NK-92 (cell line): Measurements from ENCODE around the gene CDC14A.
"Not testable (repeated sequence)": the region's sequence is repeated elsewhere in the genome, so short reads cannot be mapped to it uniquely, and the experiment has no call there.

Experiments used
- DNase-seq: peaks from one replicate; lab custom pipeline; 2025; ENCODE audit not compliant: unreplicated experiment; lab: John Stamatoyannopoulos, UW

The CDC14A gene

GRCh38 chr1:100397681-100398080 lies 45.4 kb downstream of the CDC14A start:
- no peak for DNase-seq

- no peak for DNase-seq
These were observed 46.3 kb downstream of the CDC14A start for GRCh38 chr1:100398648-100399047.

- DNase-seq = no peak
These were observed 48.1 kb downstream of the CDC14A start for GRCh38 chr1:100400404-100400803.

DNA sequence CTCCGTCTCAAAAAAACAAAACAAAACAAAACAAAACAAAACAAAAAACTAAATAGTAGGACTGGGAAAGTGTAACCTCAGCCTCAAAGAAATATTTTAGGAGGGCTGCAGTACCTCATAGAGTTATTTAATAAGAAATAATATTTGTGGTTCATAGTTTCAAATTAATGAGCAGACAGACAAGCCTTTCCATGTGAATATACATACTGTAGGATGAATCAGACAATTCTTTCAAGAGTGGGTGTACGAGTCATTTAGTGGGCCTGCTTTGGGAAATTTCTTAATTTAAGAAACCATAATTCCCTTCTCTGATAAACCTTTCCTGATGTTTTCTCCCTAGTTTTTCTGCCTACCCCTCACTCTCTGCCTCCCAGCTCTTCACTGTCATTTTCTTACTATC lies 52.5 kb downstream of the CDC14A start:
- no peak for DNase-seq

GRCh38 chr1:100405902-100406301 lies 53.6 kb downstream of the CDC14A start:
- not testable (repeated sequence) for DNase-seq

DNA sequence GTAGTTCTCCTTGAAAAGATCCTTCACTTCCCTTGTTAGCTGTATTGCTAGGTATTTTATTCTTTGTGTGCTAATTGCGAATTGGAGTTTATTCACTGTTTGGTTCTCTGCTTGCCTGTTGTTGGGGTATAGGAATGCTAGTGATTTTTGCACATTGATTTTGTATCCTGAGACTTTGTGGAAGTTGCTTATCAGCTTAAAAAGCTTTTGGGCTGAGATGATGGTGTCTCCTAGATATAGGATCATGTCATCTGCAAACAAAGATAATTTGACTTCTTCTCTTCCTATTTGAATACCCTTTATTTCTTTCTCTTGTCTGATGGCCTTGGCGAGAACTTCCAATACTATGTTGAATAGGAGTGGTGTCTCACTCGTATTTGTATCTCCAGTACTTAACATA lies 55.1 kb downstream of the CDC14A start:
- DNase-seq = not testable (repeated sequence)

DNA sequence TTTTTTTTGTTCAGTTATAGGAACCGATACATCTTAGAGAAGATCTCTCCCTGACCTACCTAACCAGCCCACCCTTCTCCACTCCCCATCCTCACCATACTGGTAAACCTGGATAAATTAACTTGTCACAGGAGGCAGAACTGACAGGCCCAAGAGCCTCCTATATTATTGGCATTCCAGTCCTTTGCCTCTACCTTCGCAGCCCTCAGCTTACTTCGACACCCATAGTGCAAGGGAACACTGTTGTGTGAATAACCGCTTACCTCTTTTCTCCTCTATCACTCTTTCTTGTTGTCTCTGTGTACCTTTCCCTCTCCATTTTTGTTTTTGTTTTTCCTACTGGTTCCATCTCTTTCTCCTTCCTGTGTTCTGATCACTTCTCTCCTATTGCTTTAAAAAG lies 58.7 kb downstream of the CDC14A start:
- no peak for DNase-seq

GRCh38 chr1:100411574-100411973 lies 59.3 kb downstream of the CDC14A start:
- DNase-seq = no peak

- no peak for DNase-seq
These were observed 60.7 kb downstream of the CDC14A start for GRCh38 chr1:100413035-100413434.

- DNase-seq = no peak
These were observed 62.6 kb downstream of the CDC14A start for GRCh38 chr1:100414693-100415497.

- DNase-seq = no peak
These were observed 63.1 kb downstream of the CDC14A start for GRCh38 chr1:100415498-100415778.

GRCh38 chr1:100419072-100419471 lies 66.8 kb downstream of the CDC14A start:
- DNase-seq = no peak

GRCh38 chr1:100422065-100422464 lies 69.8 kb downstream of the CDC14A start:
- DNase-seq = no peak

GRCh38 chr1:100423832-100424337 lies 71.6 kb downstream of the CDC14A start:
- no peak for DNase-seq

- no peak for DNase-seq
These were observed 75.9 kb downstream of the CDC14A start for GRCh38 chr1:100428160-100428559.

GRCh38 chr1:100430325-100430756 lies 78.0 kb downstream of the CDC14A start:
- no peak for DNase-seq

- no peak for DNase-seq
These were observed 79.6 kb downstream of the CDC14A start for GRCh38 chr1:100431954-100432353.

DNA sequence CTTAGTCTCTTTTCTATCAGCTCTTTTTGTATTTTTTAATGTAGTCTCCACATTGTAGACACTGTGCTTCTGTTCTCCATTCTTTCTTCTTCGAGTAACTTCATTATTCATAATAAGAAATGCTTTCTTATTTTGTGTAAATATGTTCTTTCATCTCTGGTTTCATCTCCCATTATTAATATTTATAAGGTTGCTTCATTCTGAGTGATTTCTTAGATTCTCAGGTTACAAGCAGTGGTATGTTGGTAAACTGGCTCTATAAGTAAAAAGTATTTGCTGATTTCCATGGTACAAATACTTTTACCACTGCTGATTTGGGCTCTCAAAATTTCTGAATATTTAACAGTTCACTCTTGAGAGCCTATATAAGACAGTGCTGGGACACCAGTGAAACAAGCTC lies 81.3 kb downstream of the CDC14A start:
- no peak for DNase-seq

DNA sequence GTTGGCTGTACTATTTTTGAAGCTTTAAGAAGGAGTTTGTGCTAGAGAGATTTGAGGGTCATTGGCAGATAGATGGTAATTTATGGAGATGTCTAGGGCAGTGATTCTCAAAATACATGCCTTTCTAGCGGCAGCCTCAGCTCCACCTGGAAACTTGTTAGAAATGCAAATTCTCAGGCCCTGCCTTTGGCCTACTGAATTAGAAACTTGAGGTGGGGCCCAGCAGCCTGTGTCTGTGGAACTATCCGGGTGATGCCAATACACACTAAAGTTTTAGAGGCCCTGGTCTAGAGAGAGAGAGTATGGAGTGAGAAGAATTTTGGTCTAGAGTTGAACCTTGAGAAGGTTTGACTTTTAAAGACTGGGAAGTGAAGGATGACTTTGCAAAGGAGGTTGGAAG lies 82.5 kb downstream of the CDC14A start:
- DNase-seq = no peak

- no peak for DNase-seq
These were observed 86.1 kb downstream of the CDC14A start for GRCh38 chr1:100438375-100438774.

- no peak for DNase-seq
These were observed 86.5 kb downstream of the CDC14A start for GRCh38 chr1:100438789-100439188.

GRCh38 chr1:100440075-100440809 lies 87.9 kb downstream of the CDC14A start:
- no peak for DNase-seq
